ENCODE measurements around the gene EFCAB13. TPM values are rescaled to one million over a fixed set of nuclear protein-coding genes. Genes with fewer than 3 reads are reported as not detected.
A peak's percentile ranks its signal among the peaks of the same experiment; 100 is the strongest.

EFCAB13 gene
- total RNA-seq, 2 experiments from 2014 or later, result 4.3 to 5.9 TPM

- Mint-ChIP-seq H3K27me3 (no peaks in the 10 kb centered on the region), H3K4me1 (ENCODE audit: low read depth) (peaks cover 13% of the 10 kb centered on the region), H3K9me3 (peaks cover 5% of the 10 kb centered on the region), H3K4me3 (no peak overlapping the region), H3K27ac (no peak overlapping the region), H3K36me3 (ENCODE audit: low read depth) (no peaks in the 10 kb centered on the region)
- ChIA-PET POLR2A (no interaction called here), CTCF (interaction anchor here (1.1 to 3.2 kb wide), 3 partner anchors 10 to 77 kb away, joined by 3 to 13 read pairs (median 4); no protein-coding TSS in a partner anchor)
- no peak for TF ChIP-seq CTCF (IDR thresholded peaks at IDR 0.05)
- DNase-seq, result peak; percentile 12
- ATAC-seq, result peak; percentile 53
- intact Hi-C loops (cut with micrococcal nuclease), result no loop called here
These were observed 18.3 kb upstream of the EFCAB13 start for GRCh38 chr17:47305302-47305923.

- H3K4me1 Mint-ChIP-seq (ENCODE audit: low read depth), result peaks cover 9% of the 10 kb centered on the region
- POLR2A ChIA-PET, result no interaction called here
- no peak for TF ChIP-seq CTCF (IDR thresholded peaks at IDR 0.05)
- no peak overlapping the region for H3K4me3 Mint-ChIP-seq
- H3K27ac Mint-ChIP-seq, result no peak overlapping the region
- ATAC-seq, result no peak
- no peaks in the 10 kb centered on the region for H3K9me3 Mint-ChIP-seq
- no peaks in the 10 kb centered on the region for H3K27me3 Mint-ChIP-seq
- H3K36me3 Mint-ChIP-seq (ENCODE audit: low read depth), result no peaks in the 10 kb centered on the region
- intact Hi-C loops (cut with micrococcal nuclease), result no loop called here
- no peak for DNase-seq
- CTCF ChIA-PET, result interaction anchor here (1.2 kb wide), 1 partner anchor 80 kb away, joined by 3 read pairs; no protein-coding TSS in a partner anchor
These were observed 13.5 kb upstream of the EFCAB13 start for GRCh38 chr17:47310186-47310733.

- Mint-ChIP-seq H3K4me1 (ENCODE audit: low read depth) (no peaks in the 10 kb centered on the region), H3K36me3 (ENCODE audit: low read depth) (no peaks in the 10 kb centered on the region), H3K27me3 (no peaks in the 10 kb centered on the region), H3K27ac (no peak overlapping the region), H3K9me3 (no peaks in the 10 kb centered on the region), H3K4me3 (no peak overlapping the region)
- ChIA-PET POLR2A (no interaction called here), CTCF (interaction anchor here (1.5 kb wide), 1 partner anchor 80 kb away, joined by 7 read pairs; no protein-coding TSS in a partner anchor)
- ATAC-seq, result no peak
- TF ChIP-seq CTCF (IDR thresholded peaks at IDR 0.05), result no peak
- intact Hi-C loops (cut with micrococcal nuclease), result no loop called here
- DNase-seq, result no peak
These were observed 12.3 kb upstream of the EFCAB13 start for GRCh38 chr17:47311420-47311819.

GRCh38 chr17:47315451-47316266 is 8.1 kb upstream of the EFCAB13 start:
- peak; percentile 89 for TF ChIP-seq CTCF (IDR thresholded peaks at IDR 0.05)
- Mint-ChIP-seq H3K4me1 (ENCODE audit: low read depth) (no peaks in the 10 kb centered on the region), H3K27ac (no peak overlapping the region), H3K36me3 (ENCODE audit: low read depth) (no peaks in the 10 kb centered on the region), H3K9me3 (no peaks in the 10 kb centered on the region), H3K27me3 (no peaks in the 10 kb centered on the region), H3K4me3 (no peak overlapping the region)
- ChIA-PET POLR2A (interaction anchor here (1.0 kb wide), 1 partner anchor 140 kb away, joined by 3 read pairs; no protein-coding TSS in a partner anchor), CTCF (interaction anchor here (0.7 to 2.6 kb wide), 32 partner anchors 9 to 374 kb away, joined by 3 to 31 read pairs (median 4); partner anchors contain the start of genes CDC27, EFCAB13 and MYL4)
- DNase-seq (peak; percentile 44), ATAC-seq (peak; percentile 91)
- intact Hi-C loops (cut with micrococcal nuclease), result loop anchor here (2.0 kb wide), 1 partner anchor 85 kb away; no protein-coding TSS in a partner anchor

All from activated CD8-positive, alpha-beta T cell treated with anti-CD3 and anti-CD28 coated beads for 36 hours (primary cell).